NOMO-1 treated with dmso at 0.1 percent for 144 hours (cell line): ENCODE measurements around the gene SAMD11.

Source experiments
- DNase-seq: peaks from one replicate; lab custom pipeline; 2025; ENCODE audit not compliant: unreplicated experiment; lab: John Stamatoyannopoulos, UW

The SAMD11 gene

DNA sequence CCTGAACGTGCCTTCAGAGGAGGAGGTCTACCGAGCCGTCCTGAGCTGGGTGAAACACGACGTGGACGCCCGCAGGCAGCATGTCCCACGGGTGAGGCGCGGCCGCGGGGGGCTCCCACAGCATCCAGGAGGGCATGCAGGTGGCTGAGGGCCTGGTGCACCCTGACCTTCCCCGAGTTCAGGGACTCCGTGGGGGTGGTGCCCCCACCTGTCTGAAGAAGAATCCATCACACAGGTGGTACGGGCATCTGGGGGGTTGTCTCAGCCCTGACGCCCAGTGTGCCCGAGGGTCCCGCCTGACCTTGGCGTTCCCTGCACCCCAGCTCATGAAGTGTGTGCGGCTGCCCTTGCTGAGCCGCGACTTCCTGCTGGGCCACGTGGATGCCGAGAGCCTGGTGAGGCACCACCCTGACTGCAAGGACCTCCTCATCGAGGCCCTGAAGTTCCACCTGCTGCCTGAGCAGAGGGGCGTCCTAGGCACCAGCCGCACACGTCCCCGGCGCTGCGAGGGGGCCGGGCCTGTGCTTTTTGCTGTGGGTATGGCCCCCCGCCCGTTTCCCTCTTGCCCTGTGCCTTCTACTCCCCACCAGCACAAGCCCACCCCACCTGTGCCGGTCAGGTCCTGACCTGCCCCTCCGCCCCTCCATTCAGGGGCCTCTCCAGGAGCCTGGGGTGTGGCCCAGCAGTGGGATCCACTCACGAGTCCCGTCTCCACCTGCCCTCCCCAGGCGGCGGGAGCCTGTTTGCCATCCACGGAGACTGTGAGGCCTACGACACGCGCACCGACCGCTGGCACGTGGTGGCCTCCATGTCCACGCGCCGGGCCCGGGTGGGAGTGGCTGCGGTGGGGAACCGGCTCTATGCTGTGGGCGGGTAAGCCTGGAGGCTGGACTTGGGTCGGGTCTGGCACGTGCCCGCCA lies 38.9 kb downstream of the SAMD11 start:
- DNase-seq = no peak

DNA sequence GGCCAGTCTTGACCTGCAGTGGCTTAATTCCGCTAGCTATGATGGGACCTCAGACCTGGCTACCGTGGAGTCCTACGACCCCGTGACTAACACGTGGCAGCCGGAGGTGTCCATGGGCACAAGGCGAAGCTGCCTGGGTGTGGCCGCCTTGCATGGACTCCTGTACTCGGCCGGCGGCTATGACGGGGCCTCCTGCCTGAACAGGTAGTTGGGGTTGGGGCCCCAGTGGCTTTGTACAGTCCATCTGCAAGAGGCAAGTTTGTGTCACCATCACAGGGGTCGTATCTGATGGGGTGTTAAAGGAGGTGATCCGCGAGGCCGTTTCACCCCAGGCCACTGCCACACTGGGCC lies 39.6 kb downstream of the SAMD11 start:
- DNase-seq = no peak

DNA sequence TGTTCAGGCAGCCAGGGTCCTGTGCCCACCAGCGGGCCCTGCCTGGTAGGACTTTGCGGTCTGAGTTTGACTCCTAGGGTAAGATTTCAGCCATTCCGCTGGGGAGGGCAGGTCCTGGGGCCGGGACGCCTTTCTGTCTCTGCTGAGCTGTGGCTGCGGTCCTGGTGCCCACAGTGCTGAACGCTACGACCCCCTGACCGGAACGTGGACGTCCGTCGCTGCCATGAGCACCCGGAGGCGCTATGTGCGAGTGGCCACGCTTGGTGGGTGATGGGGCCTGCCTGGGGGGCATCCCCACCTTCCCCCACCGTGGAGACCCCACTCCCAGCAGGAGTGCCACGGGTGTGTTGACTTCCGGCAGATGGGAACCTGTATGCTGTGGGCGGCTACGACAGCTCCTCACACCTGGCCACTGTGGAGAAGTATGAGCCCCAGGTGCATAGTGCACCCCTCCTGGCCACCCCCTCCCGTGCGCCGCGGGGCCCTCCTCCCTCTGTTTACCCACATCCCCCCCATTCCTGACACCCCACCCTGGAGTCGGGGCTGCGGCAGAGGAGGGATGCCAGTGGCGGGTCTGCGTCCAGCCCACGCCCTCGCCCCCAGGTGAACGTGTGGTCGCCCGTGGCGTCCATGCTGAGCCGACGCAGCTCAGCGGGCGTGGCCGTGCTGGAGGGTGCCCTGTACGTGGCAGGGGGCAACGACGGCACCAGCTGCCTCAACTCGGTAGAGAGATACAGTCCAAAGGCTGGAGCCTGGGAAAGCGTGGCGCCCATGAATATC lies 40.2 kb downstream of the SAMD11 start:
- no peak for DNase-seq

DNA sequence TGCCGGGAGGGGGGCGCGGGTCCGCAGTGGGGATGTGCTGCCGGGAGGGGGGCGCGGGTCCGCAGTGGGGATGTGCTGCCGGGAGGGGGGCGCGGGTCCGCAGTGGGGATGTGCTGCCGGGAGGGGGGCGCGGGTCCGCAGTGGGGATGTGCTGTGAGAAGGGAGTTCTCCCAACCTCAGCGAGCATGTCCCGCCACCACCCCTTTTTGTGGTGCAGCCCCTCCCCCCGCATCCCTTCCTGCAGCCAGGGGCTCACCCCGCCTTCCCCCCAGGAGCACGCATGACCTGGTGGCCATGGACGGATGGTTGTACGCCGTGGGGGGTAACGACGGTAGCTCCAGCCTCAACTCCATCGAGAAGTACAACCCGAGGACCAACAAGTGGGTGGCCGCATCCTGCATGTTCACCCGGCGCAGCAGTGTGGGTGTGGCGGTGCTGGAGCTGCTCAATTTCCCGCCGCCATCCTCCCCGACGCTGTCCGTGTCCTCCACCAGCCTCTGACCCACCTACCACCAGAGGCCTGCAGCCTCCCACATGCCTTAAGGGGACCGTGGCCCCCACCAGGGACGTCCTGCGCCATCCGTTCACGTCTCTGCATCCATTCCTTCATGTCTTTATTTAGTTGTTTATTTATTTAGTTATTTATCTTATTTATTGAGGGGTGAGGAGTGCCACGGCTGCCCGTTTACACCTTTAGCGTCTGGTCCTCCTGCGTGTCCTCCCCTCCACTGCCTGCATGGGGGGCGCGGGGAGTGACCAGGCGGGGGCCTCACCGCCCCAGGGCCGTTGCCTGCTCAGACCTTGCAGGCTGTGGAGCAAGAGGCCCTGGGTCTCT lies 41.2 kb downstream of the SAMD11 start:
- no peak for DNase-seq

DNA sequence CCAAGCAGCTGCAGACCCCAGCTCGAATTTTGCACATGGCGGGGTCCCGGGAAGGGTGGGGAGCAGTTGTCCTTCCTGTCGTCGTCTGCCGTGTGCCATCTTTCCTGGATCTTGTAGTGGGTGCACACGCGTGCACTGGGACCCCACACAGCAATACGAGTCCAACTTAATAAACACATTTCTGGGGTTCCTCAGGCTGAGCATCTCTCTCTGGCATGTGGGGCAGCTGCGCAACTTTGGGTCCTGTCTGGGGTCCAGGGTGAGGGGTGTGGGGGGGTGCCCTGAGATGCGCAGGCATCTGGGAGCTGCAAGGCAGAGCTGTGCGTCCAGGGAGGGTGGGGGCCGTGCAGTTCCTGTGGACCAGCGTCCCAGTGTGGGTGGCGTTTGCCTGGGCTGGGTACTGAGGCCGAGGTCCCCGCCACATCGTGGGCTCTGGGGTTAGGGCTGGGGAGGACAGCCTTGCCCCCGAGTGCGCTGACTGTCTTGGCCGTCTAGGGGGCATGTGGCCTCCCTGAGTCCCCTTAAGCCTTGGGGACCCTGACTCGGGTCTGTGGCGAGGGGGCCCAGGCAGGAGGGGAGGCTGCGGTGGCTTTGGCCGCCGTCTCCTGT lies 41.9 kb downstream of the SAMD11 start:
- no peak for DNase-seq

DNA sequence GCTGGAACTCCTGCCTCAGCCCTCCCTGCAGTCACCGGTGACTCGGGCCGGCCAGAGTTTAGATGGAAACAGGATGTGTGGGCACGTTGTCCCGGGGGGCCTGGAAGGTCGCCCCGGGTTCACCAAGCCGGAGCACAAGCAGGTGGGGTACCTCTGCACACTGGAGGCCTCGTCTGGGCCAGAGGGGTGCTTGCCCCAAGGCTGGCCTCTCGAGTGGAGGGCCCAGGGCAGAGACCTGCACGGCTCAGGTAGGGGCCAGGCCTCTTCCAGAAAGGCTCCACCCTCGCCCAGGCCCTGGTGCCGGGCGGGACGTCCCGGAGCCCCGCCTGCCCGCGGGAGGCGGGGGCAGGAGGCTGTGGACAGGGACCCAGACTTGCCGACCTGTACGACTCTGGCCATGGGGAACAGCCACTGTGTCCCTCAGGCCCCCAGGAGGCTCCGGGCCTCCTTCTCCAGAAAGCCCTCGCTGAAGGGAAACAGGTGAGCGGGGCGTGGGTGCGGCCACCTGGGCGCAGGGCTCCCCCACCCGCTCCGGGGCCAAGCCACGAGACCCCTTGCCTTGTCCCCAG lies 42.5 kb downstream of the SAMD11 start, which contains the start of gene PLEKHN1:
Gene PLEKHN1, plus strand, starts transcription at position 348 of the 569 bp plus-strand sequence. Its CDS starts 50 bp downstream, at position 398.
- no peak for DNase-seq

DNA sequence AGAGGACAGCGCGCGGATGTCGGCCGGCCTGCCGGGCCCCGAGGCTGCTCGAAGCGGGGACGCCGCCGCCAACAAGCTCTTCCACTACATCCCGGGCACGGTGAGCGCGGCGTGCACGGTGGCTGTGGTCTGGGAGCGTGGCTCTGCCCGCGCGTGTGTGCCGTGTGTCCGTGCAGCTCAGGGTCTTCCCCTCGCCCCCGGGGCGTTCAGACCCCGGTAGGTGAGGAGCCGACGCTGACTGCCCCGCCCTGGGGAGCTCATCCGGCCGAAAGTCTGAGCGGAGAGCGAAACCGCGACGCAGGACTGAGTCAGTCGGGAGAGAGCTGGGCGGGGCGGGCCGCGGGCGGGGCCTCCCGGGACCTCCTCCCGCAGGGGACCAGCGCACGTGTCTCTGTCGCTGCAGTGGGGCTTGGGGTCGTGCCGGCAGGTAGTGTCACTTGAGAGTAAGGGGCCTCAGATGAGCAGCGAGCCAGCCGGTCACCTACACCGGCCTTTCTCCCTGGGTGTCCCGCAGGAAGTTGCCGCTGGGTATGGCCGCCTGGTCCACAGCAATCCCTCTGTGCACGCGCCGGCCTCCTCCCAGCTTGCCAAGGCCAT lies 43.1 kb downstream of the SAMD11 start:
- DNase-seq = peak; percentile 28

DNA sequence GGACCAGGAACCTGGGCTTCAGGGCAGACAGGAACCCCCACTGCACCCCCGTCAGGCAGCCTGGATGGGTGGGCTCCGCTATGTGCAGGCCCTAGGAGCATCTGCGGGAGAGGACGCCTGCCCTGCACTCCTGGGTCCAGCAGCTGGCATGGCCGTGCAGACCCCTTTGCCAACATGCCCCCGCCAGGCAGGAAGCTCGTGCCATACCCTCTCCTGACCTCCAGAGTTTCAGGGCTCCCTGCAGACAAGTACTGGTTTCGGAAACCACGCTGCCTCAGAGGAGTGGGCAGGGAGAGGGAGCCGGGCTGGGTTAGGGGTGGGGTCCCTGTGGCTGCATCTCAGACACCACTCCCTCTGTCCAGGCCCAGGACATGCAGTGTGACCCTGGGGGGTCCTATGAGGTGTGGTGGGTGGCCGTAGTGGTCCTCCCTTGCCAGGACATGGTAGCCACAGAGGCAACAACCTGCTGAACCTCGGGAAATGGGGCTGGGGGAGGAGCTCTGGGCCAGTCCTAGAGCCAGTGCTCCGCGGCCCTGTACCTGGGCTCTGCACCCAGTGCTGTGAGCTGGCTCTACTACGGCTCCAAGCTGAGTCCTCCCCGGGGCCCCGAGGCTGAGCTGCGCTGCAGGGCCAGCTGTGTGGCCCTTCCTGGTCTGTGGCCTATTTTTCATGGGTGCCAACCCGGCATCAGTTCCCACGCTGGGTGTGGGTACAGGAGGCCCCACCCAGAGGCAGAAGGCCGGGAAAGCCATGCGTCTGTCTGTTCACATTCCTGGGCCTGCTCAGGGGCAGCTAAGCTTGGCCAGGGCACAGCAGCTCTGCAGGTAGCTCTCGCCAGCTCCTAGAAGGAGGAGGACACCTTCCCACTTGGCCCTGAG lies 44.0 kb downstream of the SAMD11 start:
- DNase-seq = no peak

DNA sequence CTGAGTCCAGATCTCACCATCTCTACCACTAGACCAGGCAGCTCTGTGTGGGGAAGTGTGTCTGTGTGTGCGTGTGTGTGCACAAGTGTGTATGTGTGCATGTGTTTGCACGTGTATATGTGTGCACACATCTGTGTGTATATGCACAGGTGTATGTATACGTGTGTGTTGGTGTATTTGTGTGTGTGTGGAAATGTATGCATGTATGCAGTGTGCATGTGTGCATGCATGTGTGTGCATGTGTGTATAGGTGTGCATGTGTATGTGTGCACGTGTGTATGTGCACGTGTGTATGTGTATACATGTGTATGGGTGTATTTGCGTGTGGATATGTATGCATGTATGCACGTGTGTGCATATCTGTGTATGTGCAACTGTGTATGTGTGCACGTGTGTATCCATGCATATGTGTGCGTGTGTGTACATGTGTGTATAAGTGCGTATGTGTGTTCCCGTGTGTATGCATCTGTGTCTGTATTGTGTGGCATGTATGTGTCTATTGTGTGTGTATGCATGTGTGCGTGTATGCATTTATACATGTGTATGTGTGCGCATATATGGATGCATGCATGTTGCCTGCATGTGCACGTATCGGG lies 45.6 kb downstream of the SAMD11 start:
- no peak for DNase-seq

DNA sequence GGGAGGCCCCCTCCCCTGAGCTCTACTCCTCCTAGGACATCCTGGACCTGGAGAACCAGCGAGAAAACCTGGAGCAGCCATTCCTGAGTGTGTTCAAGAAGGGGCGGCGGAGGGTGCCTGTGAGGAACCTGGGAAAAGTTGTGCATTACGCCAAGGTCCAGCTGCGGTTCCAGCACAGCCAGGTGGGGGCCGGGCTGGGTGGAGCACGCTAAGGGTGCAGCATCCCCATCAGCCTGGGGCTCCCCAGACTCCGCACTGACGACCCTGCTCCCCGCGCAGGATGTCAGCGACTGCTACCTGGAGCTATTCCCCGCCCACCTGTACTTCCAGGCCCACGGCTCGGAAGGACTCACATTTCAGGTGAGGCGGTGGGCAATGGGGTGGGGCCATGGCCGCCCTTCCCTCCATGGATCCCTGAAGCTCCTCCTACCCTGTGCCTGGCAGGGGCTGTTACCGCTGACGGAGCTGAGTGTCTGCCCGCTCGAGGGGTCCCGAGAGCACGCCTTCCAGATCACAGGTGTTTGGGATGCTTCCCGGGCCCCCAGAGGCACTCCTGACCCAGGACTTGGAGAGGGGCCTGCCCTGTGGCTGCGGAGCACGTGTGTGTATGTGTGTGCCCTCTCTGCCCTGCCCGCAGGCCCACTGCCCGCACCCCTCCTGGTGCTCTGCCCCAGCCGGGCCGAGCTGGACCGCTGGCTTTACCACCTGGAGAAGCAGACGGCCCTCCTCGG lies 46.7 kb downstream of the SAMD11 start:
- no peak for DNase-seq

DNA sequence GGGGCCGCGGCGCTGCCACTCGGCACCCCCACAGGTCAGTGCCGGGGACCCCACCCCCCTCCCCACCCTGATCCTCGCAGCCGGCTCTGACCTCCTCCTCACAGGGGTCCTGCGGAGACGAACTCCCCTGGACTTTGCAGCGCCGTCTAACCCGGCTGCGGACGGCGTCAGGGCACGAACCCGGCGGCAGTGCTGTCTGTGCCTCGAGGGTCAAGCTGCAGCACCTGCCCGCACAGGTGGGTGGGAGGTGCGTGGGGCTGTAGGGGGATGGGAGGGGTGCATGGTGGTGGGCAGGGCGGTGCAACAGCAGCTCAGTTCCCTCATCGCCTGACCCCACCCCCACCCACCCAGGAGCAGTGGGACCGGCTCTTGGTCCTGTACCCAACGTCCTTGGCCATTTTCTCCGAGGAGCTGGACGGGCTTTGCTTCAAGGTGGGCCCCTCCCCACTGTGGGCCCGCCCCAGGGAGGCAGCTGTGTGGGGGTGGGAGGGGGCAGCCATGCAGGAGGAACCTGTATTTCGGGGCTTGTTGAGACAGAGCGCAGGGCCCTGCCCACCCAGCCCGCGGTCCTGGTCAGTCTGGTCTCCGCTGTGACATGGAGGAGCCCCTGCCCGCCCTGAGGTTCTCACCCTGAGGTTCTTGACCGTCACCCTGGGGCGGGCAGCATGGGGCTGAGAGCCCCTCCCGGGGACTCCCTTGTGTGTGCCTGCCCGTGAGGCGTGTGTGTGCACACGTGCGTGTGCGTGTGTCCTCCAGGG lies 47.4 kb downstream of the SAMD11 start:
- no peak for DNase-seq

DNA sequence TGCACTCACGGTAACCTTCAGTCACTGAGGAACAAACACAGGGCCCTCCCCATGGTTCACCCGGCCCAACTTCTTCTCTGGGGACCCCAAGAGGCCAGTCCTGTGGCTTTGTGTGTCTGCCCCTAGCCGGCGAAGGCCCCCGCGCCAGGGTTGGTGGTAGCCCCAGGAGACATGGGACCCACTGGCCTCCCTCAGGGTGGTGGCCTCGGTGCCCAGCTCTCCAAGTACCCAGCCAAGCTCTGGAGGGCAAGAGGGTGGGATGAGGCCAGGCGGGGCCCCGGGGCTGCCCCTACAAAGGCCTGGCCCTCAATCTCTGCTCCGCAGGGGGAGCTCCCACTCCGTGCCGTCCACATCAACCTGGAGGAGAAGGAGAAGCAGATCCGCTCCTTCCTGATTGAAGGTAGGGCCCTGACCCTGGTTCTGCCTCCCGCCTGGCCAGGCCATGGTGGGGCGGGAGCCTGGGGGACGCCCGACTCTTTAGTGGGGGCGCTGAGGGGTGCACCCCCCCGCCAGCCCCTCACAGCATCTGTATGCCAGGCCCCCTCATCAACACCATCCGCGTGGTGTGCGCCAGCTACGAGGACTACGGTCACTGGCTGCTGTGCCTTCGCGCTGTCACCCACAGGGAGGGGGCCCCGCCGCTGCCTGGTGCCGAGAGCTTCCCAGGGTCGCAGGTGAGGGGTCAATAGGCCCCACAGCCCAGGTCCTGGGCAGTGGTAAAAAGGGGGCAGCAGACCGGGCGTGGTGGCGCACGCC lies 48.2 kb downstream of the SAMD11 start:
- no peak for DNase-seq

DNA sequence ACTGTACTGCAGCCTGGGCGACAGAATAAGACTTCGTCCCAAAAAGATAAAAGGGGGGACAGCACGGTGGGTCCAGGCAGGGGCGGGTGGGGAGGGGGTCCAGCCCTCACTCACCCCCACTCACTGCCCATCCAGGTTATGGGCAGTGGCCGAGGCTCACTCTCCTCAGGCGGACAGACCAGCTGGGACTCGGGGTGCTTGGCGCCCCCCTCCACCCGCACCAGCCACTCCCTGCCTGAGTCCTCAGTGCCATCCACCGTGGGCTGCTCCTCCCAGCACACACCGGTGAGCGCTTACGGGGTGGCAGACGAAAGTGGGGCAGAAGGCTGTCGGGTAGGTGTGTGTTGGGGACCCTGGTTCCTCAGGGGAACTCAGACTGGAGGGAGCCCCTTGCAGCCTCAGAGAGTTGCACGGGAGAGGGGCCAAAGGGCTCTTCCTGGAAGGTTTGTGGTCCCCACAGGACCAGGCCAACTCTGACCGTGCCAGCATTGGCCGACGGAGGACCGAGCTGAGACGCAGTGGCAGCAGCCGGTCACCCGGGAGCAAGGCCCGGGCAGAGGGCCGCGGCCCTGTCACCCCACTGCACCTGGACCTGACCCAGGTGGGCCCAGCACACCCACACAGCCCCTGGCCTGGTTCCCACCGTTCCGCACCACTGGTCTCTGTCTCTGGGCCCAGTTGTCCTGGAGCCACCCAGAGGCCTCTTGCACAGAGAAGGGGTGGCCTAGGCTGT lies 49.2 kb downstream of the SAMD11 start:
- no peak for DNase-seq

DNA sequence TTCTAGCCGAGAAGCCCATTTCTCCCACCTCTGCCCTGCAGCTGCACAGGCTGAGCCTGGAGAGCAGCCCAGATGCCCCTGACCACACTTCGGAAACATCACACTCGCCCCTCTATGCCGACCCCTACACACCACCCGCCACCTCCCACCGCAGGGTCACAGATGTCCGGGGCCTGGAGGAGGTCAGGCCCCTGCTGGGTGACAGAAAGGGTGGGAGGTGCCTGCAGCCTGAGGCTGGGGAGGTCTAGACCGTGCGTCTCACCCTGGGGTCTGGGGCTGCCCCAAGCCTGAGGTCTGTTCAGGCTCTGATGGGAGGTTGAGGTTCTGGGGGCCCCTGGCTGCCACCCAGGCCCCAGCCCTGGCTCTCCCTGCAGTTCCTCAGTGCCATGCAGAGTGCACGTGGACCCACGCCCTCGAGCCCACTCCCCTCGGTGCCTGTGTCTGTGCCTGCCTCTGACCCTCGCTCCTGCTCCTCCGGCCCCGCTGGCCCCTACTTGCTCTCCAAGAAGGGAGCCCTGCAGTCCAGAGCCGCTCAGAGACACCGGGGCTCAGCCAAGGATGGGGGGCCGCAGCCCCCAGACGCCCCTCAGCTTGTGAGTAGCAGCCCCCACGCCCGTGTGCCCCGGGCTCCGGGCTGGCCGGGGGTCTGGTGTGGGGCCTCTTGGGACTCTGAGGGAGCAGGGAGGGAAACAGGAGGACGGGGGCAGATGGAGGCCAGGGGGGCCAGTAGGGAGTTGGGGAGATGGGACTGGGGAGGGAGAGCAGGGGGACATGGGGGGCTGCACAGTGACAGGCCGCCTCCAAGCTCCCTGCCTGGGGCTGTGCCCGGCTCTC lies 50.0 kb downstream of the SAMD11 start:
- no peak for DNase-seq

DNA sequence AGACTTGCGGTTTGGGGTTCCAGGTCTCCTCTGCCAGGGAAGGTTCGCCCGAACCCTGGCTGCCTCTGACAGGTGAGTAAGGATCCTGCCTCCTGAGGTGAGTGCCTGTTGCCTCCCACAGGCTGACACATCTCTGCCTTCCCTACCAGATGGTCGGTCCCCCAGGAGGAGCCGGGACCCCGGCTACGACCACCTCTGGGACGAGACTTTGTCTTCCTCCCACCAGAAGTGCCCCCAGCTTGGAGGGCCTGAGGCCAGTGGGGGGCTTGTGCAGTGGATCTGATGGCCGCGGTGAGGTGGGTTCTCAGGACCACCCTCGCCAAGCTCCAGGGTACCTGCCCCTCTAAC lies 50.5 kb downstream of the SAMD11 start:
- DNase-seq = no peak
